Esophagus squamous epithelium (tissue), 5 donors: ENCODE results near the gene ZNF593. TPM values are rescaled to one million over a fixed set of nuclear protein-coding genes. Genes with fewer than 3 reads are reported as not detected.

Experiments
- DNase-seq: peaks from one replicate; lab custom pipeline; 2025; lab: John Stamatoyannopoulos, UW
- H3K27ac ChIP-seq, 4 donors: fragments of 200-600 bp; sonication (generic); one replicate each; pipeline ENCODE4 v1.5.1; 2016 to 2019; ENCODE audit warnings: mild to moderate bottlenecking in 1 of 4
- H3K27me3 ChIP-seq, 4 donors: fragments of 200-600 bp; sonication (generic); 1 replicate in 3 of 4; 2 replicates in 1 of 4; pipeline versions ENCODE4 v1.5.1 to v1.6.0; 2017 to 2021; ENCODE audit warnings: antibody characterized with exemption in 1 of 4
- H3K36me3 ChIP-seq, 3 donors: fragments of 200-600 bp; sonication (generic); one replicate each; pipeline ENCODE4 v1.5.1; 2016 to 2019
- H3K4me1 ChIP-seq, 3 donors: fragments of 200-600 bp; sonication (generic); one replicate each; pipeline ENCODE4 v1.5.1; 2017 to 2019
- H3K4me3 ChIP-seq, 4 donors: fragments of 200-600 bp; sonication (generic); 1 replicate in 3 of 4; 2 replicates in 1 of 4; pipeline ENCODE4 v1.5.1; 2016 to 2019; ENCODE audit warnings: mild to moderate bottlenecking in 2 of 4, moderate library complexity in 1 of 4
- H3K9me3 ChIP-seq, 3 donors: fragments of 200-600 bp; sonication (generic); one replicate each; pipeline ENCODE4 v1.5.1; 2016 to 2019
- CTCF ChIP-seq, 6 experiments: fragments of 450-650 bp in 4 of 6; fragments of 200-600 bp in 2 of 6; sonication (generic) in 2 of 6; IDR thresholded peaks; one replicate each; pipeline ENCODE4 v1.5.1; 2016 to 2019; ENCODE audit warnings: antibody characterized with exemption in 6 of 6, mild to moderate bottlenecking in 4 of 6, moderate library complexity in 4 of 6
- POLR2A ChIP-seq, 4 donors: fragments of 450-650 bp; IDR thresholded peaks; one replicate each; pipeline ENCODE4 v1.6.1; 2017; ENCODE audit warnings: antibody characterized with exemption in 4 of 4, mild to moderate bottlenecking in 4 of 4, moderate library complexity in 3 of 4
- WGBS, 2 donors: methylation state at CpG; one replicate each; pipeline ENCODE4 v1.1.5; 2018; 5-methylcytosine and 5-hydroxymethylcytosine counted together
- intact Hi-C: fragments of 100-400 bp; cut with DNase I; formaldehyde crosslinking; loops from one replicate; pipeline ENCODE4 v1.15.0; 2022
- total RNA-seq, 4 donors: library from RNA; depleted of rRNA; stranded (reverse); fragments of >200 nt; gene quantifications; one replicate each; pipeline ENCODE4 v1.1.0, GENCODE V29; 2016
- donor health status: DM: yes; HTN: yes; CAD: no.

Gene ZNF593
- total RNA-seq, 4 donors from 2014 or later, result 19.2 to 45.6 (median 24.7) TPM

- TF ChIP-seq CTCF (IDR thresholded peaks at IDR 0.05) (no peak), POLR2A (IDR thresholded peaks at IDR 0.05) (no peak)
- intact Hi-C loops, result no loop called here
- H3K27me3 ChIP-seq, result peaks cover 0 to 48% (median 0%) of the 10 kb centered on the region in 4 donors
- no peak overlapping the region for H3K4me3 ChIP-seq
- H3K4me1 ChIP-seq, result peaks cover 0 to 14% (median 0%) of the 10 kb centered on the region in 3 donors
- no peaks in the 10 kb centered on the region for H3K9me3 ChIP-seq
- no peak overlapping the region for H3K27ac ChIP-seq
- 90 to 93% methylated on average over 4 to 5 of the region's 5 CpGs for WGBS, 2 donors
- no peaks in the 10 kb centered on the region for H3K36me3 ChIP-seq
- no peak for DNase-seq
Observed at GRCh38 chr1:26200413-26200812, 30.7 kb downstream of the ZNF593 start.

GRCh38 chr1:26203642-26204318 is 34.1 kb downstream of the ZNF593 start:
- no peaks in the 10 kb centered on the region for H3K36me3 ChIP-seq
- WGBS, 2 donors, result 51 to 67% methylated on average over 4 to 9 of the region's 9 CpGs
- H3K27me3 ChIP-seq, result peaks cover 0 to 32% (median 0%) of the 10 kb centered on the region in 4 donors
- H3K9me3 ChIP-seq, result no peaks in the 10 kb centered on the region
- H3K4me1 ChIP-seq, result peaks cover 0 to 14% (median 0%) of the 10 kb centered on the region in 3 donors
- no peak overlapping the region for H3K27ac ChIP-seq
- intact Hi-C loops, result no loop called here
- DNase-seq, result no peak
- H3K4me3 ChIP-seq, result no peak overlapping the region
- TF ChIP-seq POLR2A (IDR thresholded peaks at IDR 0.05) (no peak), CTCF (IDR thresholded peaks at IDR 0.05) (no peak)

- Histone ChIP-seq H3K27me3 (no peaks in the 10 kb centered on the region), H3K36me3 (no peaks in the 10 kb centered on the region), H3K4me3 (no peak overlapping the region), H3K9me3 (no peaks in the 10 kb centered on the region), H3K4me1 (no peaks in the 10 kb centered on the region), H3K27ac (no peak overlapping the region)
- WGBS, 2 donors, result 79 to 82% methylated on average over 5 of the region's 5 CpGs
- intact Hi-C loops, result no loop called here
- no peak for TF ChIP-seq POLR2A (IDR thresholded peaks at IDR 0.05)
- no peak for TF ChIP-seq CTCF (IDR thresholded peaks at IDR 0.05)
- no peak for DNase-seq
Observed at GRCh38 chr1:26210147-26210870, 40.6 kb downstream of the ZNF593 start.

- no peak for DNase-seq
- Histone ChIP-seq H3K4me1 (no peaks in the 10 kb centered on the region), H3K9me3 (no peaks in the 10 kb centered on the region), H3K27ac (no peak overlapping the region), H3K27me3 (peaks cover 0 to 3% (median 0%) of the 10 kb centered on the region in 4 donors), H3K4me3 (no peak overlapping the region), H3K36me3 (no peaks in the 10 kb centered on the region)
- WGBS, 2 donors, result 81 to 89% methylated on average over 5 of the region's 5 CpGs
- intact Hi-C loops, result no loop called here
- TF ChIP-seq POLR2A (IDR thresholded peaks at IDR 0.05), result no peak
- TF ChIP-seq CTCF (IDR thresholded peaks at IDR 0.05), result no peak
Observed at GRCh38 chr1:26212726-26213125, 43.0 kb downstream of the ZNF593 start.

GRCh38 chr1:26213335-26213905 is 43.7 kb downstream of the ZNF593 start:
- Histone ChIP-seq H3K9me3 (no peaks in the 10 kb centered on the region), H3K27ac (no peak overlapping the region), H3K27me3 (peaks cover 0 to 6% (median 0%) of the 10 kb centered on the region in 4 donors), H3K36me3 (no peaks in the 10 kb centered on the region), H3K4me1 (no peaks in the 10 kb centered on the region), H3K4me3 (no peak overlapping the region)
- TF ChIP-seq CTCF (IDR thresholded peaks at IDR 0.05), result no peak
- TF ChIP-seq POLR2A (IDR thresholded peaks at IDR 0.05), result no peak
- 62 to 71% methylated on average over 4 to 5 of the region's 6 CpGs for WGBS, 2 donors
- no peak for DNase-seq
- intact Hi-C loops, result no loop called here
